IMR-90 (cell line): Measurements from ENCODE around the gene PTGS2. TPM values are rescaled to one million over a fixed set of nuclear protein-coding genes. Genes with fewer than 3 reads are reported as not detected.

ENCODE experiments used
- ATAC-seq: fragments of 200-7000 bp; cut with Tn5 transposase; 2 replicates; pipeline ENCODE4 v1.9.1; 2020; ENCODE audit warnings: low read depth, mild to moderate bottlenecking, moderate library complexity
- BruUV-seq: library from RNA; stranded (reverse); fragments of 400-500 nt; replicated peaks from 2 replicates; lab custom pipeline; 2021; lab: Mats Ljungman, UMichigan
- CTCF ChIA-PET: fragments of 300-600 bp; formaldehyde crosslinking; extraction: SDS; loops from one replicate; lab custom pipeline; 2021; ENCODE audit warnings: antibody characterized with exemption; lab: Yijun Ruan, JAX
- POLR2A ChIA-PET: fragments of 300-600 bp; sonication (Branson Sonifier 250); formaldehyde crosslinking; loops from one replicate; lab custom pipeline; 2022; ENCODE audit warnings: antibody characterized with exemption; ENCODE audit not compliant: unreplicated experiment; lab: Charles Lee
- DNase-seq: peaks from one replicate; pipeline ENCODE4 v3.0.0; 2013
- H2AFZ ChIP-seq: replicated peaks from 2 replicates; pipeline ENCODE3; 2013; ENCODE audit warnings: low read length, mild to moderate bottlenecking; ENCODE audit not compliant: poor library complexity
- H2AK5ac ChIP-seq: 2 replicates; pipeline ENCODE4 v1.6.1; 2013; ENCODE audit warnings: low read depth, low read length, inconsistent platforms
- H2AK9ac ChIP-seq: replicated peaks from 2 replicates; pipeline ENCODE3; 2013; ENCODE audit warnings: mild to moderate bottlenecking, low read depth, low read length, moderate library complexity; ENCODE audit not compliant: poor library complexity
- H2BK120ac ChIP-seq: 2 replicates; pipeline ENCODE4 v1.6.1; 2013; ENCODE audit warnings: low read depth, low read length, inconsistent platforms
- H2BK15ac ChIP-seq: 3 replicates; pipeline ENCODE4 v1.6.1; 2013; ENCODE audit warnings: low read depth, low read length, inconsistent platforms
- H2BK20ac ChIP-seq: 2 replicates; pipeline ENCODE4 v1.6.1; 2013; ENCODE audit warnings: low read depth, mild to moderate bottlenecking, inconsistent platforms, low read length, moderate library complexity
- H2BK5ac ChIP-seq: 2 replicates; pipeline ENCODE4 v1.6.1; 2013; ENCODE audit warnings: mild to moderate bottlenecking, low read depth, low read length, inconsistent platforms; ENCODE audit not compliant: poor library complexity, severe bottlenecking
- H3K14ac ChIP-seq: replicated peaks from 2 replicates; pipeline ENCODE4 v1.6.1; 2013; ENCODE audit warnings: low read depth, low read length, inconsistent platforms
- H3K18ac ChIP-seq: 2 replicates; pipeline ENCODE4 v1.6.1; 2013; ENCODE audit warnings: low read depth, low read length, control low read depth
- H3K23ac ChIP-seq: 2 replicates; pipeline ENCODE4 v1.6.1; 2013; ENCODE audit warnings: low read depth, low read length, inconsistent platforms
- H3K27ac ChIP-seq: 2 replicates; pipeline ENCODE4 v1.5.1; 2013; ENCODE audit warnings: mild to moderate bottlenecking, control low read depth, low read length; ENCODE audit not compliant: insufficient read depth
- H3K27me3 ChIP-seq: 2 replicates; pipeline ENCODE4 v1.6.1; 2013; ENCODE audit warnings: low read length; ENCODE audit not compliant: control insufficient read depth, insufficient read depth
- H3K36me3 ChIP-seq: 2 replicates; pipeline ENCODE4 v1.6.1; 2013; ENCODE audit warnings: low read length, mixed read lengths; ENCODE audit not compliant: control insufficient read depth, insufficient read depth
- H3K4ac ChIP-seq: 2 replicates; pipeline ENCODE4 v1.6.1; 2013; ENCODE audit warnings: low read depth, low read length, inconsistent platforms
- H3K4me1 ChIP-seq: 2 replicates; pipeline ENCODE4 v1.6.1; 2013; ENCODE audit warnings: low read length, mixed read lengths; ENCODE audit not compliant: control insufficient read depth, insufficient read depth
- H3K4me2 ChIP-seq: 2 replicates; pipeline ENCODE4 v1.6.1; 2013; ENCODE audit warnings: low read depth, mild to moderate bottlenecking, control low read depth, low read length, moderate library complexity
- H3K4me3 ChIP-seq: 2 replicates; pipeline ENCODE4 v1.5.1; 2013; ENCODE audit warnings: low read depth, mild to moderate bottlenecking, control low read depth, low read length, moderate library complexity; ENCODE audit not compliant: insufficient read depth
- H3K56ac ChIP-seq: 2 replicates; pipeline ENCODE4 v1.6.1; 2013; ENCODE audit warnings: low read length, inconsistent platforms; ENCODE audit not compliant: insufficient read depth; ENCODE audit errors: extremely low read depth
- H3K79me1 ChIP-seq, 2 experiments: 2 replicates each; pipeline ENCODE4 v1.6.1; 2013; ENCODE audit warnings: low read length in 2 of 2, inconsistent platforms in 1 of 2, low read depth in 1 of 2
- H3K9ac ChIP-seq: 2 replicates; pipeline ENCODE4 v1.6.1; 2013; ENCODE audit warnings: low read depth, low read length, control low read depth
- H3K9me1 ChIP-seq: 2 replicates; pipeline ENCODE4 v1.6.1; 2013; ENCODE audit warnings: low read length, inconsistent platforms; ENCODE audit not compliant: insufficient read depth
- H3K9me3 ChIP-seq: 2 replicates; pipeline ENCODE4 v1.6.1; 2013; ENCODE audit warnings: low read length; ENCODE audit not compliant: control insufficient read depth, insufficient read depth
- H4K20me1 ChIP-seq: 2 replicates; pipeline ENCODE4 v1.6.1; 2013; ENCODE audit warnings: low read length, inconsistent platforms; ENCODE audit not compliant: insufficient read depth
- H4K5ac ChIP-seq: 2 replicates; pipeline ENCODE4 v1.6.1; 2013; ENCODE audit warnings: mild to moderate bottlenecking, low read depth, low read length, control low read depth
- H4K8ac ChIP-seq, 2 experiments: 2 replicates each; pipeline ENCODE4 v1.6.1; 2013; ENCODE audit warnings: low read depth in 2 of 2, low read length in 2 of 2, control low read depth in 1 of 2, inconsistent platforms in 1 of 2
- H4K91ac ChIP-seq: 2 replicates; pipeline ENCODE4 v1.6.1; 2013; ENCODE audit warnings: low read depth, low read length, inconsistent platforms; ENCODE audit not compliant: insufficient read depth
- FOS ChIP-seq: fragments of 150-350 bp; IDR thresholded peaks from 2 replicates; pipeline ENCODE4 v1.6.1; 2016; ENCODE audit warnings: low read depth, low read length
- RAD21 ChIP-seq: IDR thresholded peaks from 2 replicates; pipeline ENCODE4 v1.6.1; 2012; ENCODE audit warnings: low read length, improper control_type of control experiment
- RCOR1 ChIP-seq: IDR thresholded peaks from 2 replicates; pipeline ENCODE4 v1.6.1; 2012; ENCODE audit warnings: mild to moderate bottlenecking, low read length, improper control_type of control experiment; ENCODE audit not compliant: insufficient replicate concordance
- WGBS, 2 experiments: methylation state at CpG; one replicate each; pipeline versions ENCODE4 v1.1.5 to v1.1.7; 2013; ENCODE audit warnings: missing lambda C conversion rate in 2 of 2; ENCODE audit not compliant: insufficient read length in 1 of 2; ENCODE audit errors: extremely low coverage in 2 of 2; 5-methylcytosine and 5-hydroxymethylcytosine counted together
- dilution Hi-C: fragments of 300-500 bp; cut with HindIII; formaldehyde crosslinking; loops from one replicate; pipeline ENCODE4 v1.14.3; 2018; ENCODE audit warnings: low sequenced_read_pairs; ENCODE audit not compliant: unreplicated experiment
- in situ Hi-C: fragments of 300-500 bp; cut with MboI; formaldehyde crosslinking; loops from 3 replicates; pipeline ENCODE4 v1.14.3; 2019; ENCODE audit warnings: low sequenced_read_pairs, inconsistent platforms, mixed read lengths
- intact Hi-C: fragments of 100-400 bp; cut with micrococcal nuclease; formaldehyde crosslinking; loops from 2 replicates; pipeline ENCODE4 v1.10.0; 2022
- polyA plus RNA-seq, 3 experiments: library from polyadenylated mRNA; depleted of rRNA; stranded (reverse); fragments of >200 nt; gene quantifications; 2 replicates each; pipeline ENCODE4 v1.2.3, GENCODE V29; 2012; ENCODE audit warnings: low replicate concordance in 1 of 3
- total RNA-seq: library from RNA; depleted of rRNA; stranded (reverse); fragments of >200 nt; gene quantifications from 2 replicates; pipeline ENCODE4 v1.2.3, GENCODE V29; 2012

Gene PTGS2
- total and polyA plus RNA-seq, 2 of the 4 experiments (the other 2 are of a cell fraction): 3.4 to 4.8 TPM

GRCh38 chr1:186715887-186716809, 35.9 kb upstream of the PTGS2 start:
- no peak overlapping the region for H3K14ac ChIP-seq
- H3K27me3 ChIP-seq: no peaks in the 10 kb centered on the region
- no peaks in the 10 kb centered on the region for H3K4me1 ChIP-seq
- ATAC-seq (no peak), DNase-seq (peak; percentile 2)
- no peak overlapping the region for H3K27ac ChIP-seq
- ChIA-PET CTCF (interaction anchor here (0.6 kb wide), 1 partner anchor 139 kb away, joined by 3 read pairs; no protein-coding TSS in a partner anchor), POLR2A (no interaction called here)
- no peak overlapping the region for H2AFZ ChIP-seq
- H2BK15ac ChIP-seq: no peak overlapping the region
- dilution Hi-C loops: no loop called here
- no peaks in the 10 kb centered on the region for H4K20me1 ChIP-seq
- no peak overlapping the region for H3K9ac ChIP-seq
- H4K5ac ChIP-seq: no peak overlapping the region
- intact Hi-C loops: no loop called here
- H4K91ac ChIP-seq: no peak overlapping the region
- no CpG with 5 or more reads among the region's 5 CpGs for WGBS, 2 experiments
- H3K4ac ChIP-seq: no peak overlapping the region
- no peaks in the 10 kb centered on the region for H3K36me3 ChIP-seq
- H3K56ac ChIP-seq: no peak overlapping the region
- no peaks in the 10 kb centered on the region for H3K9me3 ChIP-seq
- H2BK20ac ChIP-seq: no peak overlapping the region
- H3K9me1 ChIP-seq: no peaks in the 10 kb centered on the region
- TF ChIP-seq RCOR1 (no peak), FOS (no peak), RAD21 (no peak)
- H2AK5ac ChIP-seq: no peak overlapping the region
- no peak overlapping the region for H3K4me3 ChIP-seq
- H3K23ac ChIP-seq: no peak overlapping the region
- H2BK120ac ChIP-seq: no peak overlapping the region
- no peaks in the 10 kb centered on the region for H3K79me1 ChIP-seq
- no peak overlapping the region for H2AK9ac ChIP-seq
- no peak overlapping the region for H3K4me2 ChIP-seq
- no TSS peak for BruUV-seq
- H3K18ac ChIP-seq: no peak overlapping the region
- H4K8ac ChIP-seq: no peak overlapping the region
- in situ Hi-C loops: no loop called here
- no peak overlapping the region for H2BK5ac ChIP-seq
